Measurements from ENCODE around the gene AGBL1.

Gene AGBL1

DNA sequence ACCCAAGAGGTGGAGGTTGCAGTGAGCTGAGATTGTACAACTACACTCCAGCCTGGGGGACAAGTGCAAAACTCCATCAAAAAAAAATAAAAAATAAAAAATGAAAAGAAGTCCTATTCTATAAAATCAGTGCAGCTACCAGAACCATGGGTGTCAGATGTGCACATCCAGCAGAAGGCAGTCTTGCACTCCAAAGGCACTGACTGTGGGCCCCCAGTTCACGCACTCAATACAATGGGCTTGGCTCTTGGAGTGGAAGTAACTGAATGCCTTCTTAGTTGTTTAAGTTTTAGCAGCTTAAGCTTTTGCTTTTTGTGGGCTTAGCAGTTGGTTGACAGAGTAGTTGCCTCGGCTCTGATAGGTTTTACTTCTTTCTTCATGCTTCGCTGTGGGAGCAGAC is 141.4 kb downstream of the AGBL1 start:
- no peaks in the 10 kb centered on the region for H3K4me1 ChIP-seq (ENCODE audit: control insufficient read depth in 1 of 2, insufficient read depth in 1 of 2, low read depth in 1 of 2, low read length in 1 of 2)
- no peaks in the 10 kb centered on the region for H3K9me3 ChIP-seq
- H3K36me3 ChIP-seq, result no peaks in the 10 kb centered on the region
- no peaks in the 10 kb centered on the region for H3K27me3 ChIP-seq
- no peak overlapping the region for H3K27ac ChIP-seq
- no peak for TF ChIP-seq CTCF (IDR thresholded peaks at IDR 0.05)
- H3K4me3 ChIP-seq (ENCODE audit: low read depth in 1 of 2, low read length in 1 of 2), result no peak overlapping the region

DNA sequence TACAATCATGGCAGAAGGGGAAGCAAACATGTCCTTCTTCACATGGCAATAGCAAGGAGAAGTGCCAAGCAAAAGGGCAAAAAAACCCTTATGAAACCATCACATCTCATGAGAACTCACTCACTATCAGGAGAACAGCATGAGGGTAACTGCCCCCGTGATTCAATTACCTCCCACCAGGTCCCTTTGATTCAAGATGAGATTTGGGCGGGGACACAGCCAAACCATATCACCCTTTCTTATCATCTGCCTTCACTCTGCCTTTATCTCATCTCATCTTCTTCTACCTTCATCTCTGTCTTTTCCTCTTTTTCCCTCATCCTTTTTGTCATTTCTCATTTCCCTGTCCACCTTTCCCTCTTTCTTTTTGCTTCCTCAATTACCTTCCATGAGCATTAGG is 149.6 kb downstream of the AGBL1 start:
- no peak for TF ChIP-seq CTCF (IDR thresholded peaks at IDR 0.05)
- Histone ChIP-seq H3K4me3 (ENCODE audit: low read depth in 1 of 2, low read length in 1 of 2) (no peak overlapping the region), H3K9me3 (no peaks in the 10 kb centered on the region), H3K4me1 (ENCODE audit: control insufficient read depth in 1 of 2, insufficient read depth in 1 of 2, low read depth in 1 of 2, low read length in 1 of 2) (no peaks in the 10 kb centered on the region), H3K27me3 (peaks cover 39% of the 10 kb centered on the region), H3K36me3 (no peaks in the 10 kb centered on the region), H3K27ac (no peak overlapping the region)

GRCh38 chr15:86229936-86230335 is 150.3 kb downstream of the AGBL1 start:
- peaks cover 40% of the 10 kb centered on the region for H3K27me3 ChIP-seq
- no peaks in the 10 kb centered on the region for H3K36me3 ChIP-seq
- H3K9me3 ChIP-seq, result no peaks in the 10 kb centered on the region
- no peak for TF ChIP-seq CTCF (IDR thresholded peaks at IDR 0.05)
- H3K4me3 ChIP-seq (ENCODE audit: low read depth in 1 of 2, low read length in 1 of 2), result no peak overlapping the region
- H3K27ac ChIP-seq, result no peak overlapping the region
- H3K4me1 ChIP-seq (ENCODE audit: control insufficient read depth in 1 of 2, insufficient read depth in 1 of 2, low read depth in 1 of 2, low read length in 1 of 2), result no peaks in the 10 kb centered on the region

GRCh38 chr15:86231864-86232721 is 152.4 kb downstream of the AGBL1 start:
- Histone ChIP-seq H3K4me1 (ENCODE audit: control insufficient read depth in 1 of 2, insufficient read depth in 1 of 2, low read depth in 1 of 2, low read length in 1 of 2) (no peaks in the 10 kb centered on the region), H3K36me3 (no peaks in the 10 kb centered on the region), H3K27ac (no peak overlapping the region), H3K27me3 (peaks cover 57% of the 10 kb centered on the region), H3K9me3 (no peaks in the 10 kb centered on the region), H3K4me3 (ENCODE audit: low read depth in 1 of 2, low read length in 1 of 2) (no peak overlapping the region)
- TF ChIP-seq CTCF (IDR thresholded peaks at IDR 0.05), result no peak

DNA sequence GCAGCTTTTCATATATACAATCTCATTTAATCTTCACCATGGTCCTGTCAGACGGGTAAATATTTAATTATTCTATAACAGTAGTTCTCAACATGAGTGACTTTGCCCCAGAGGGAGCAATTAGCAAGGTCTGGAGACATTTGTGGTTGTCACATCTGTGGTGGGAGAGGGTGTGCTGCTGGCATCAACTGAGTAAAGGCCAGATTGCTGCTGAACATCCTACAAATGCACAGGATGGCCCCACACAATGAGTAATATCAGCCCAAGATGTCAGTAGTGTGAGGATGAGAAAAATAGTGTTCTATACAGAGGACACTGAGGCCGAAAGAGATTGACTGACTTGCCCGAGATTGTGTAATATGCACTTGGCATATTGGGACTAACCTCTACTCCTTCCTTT is 156.0 kb downstream of the AGBL1 start:
- Histone ChIP-seq H3K27me3 (peaks cover 51% of the 10 kb centered on the region), H3K36me3 (no peaks in the 10 kb centered on the region), H3K4me1 (ENCODE audit: control insufficient read depth in 1 of 2, insufficient read depth in 1 of 2, low read depth in 1 of 2, low read length in 1 of 2) (no peaks in the 10 kb centered on the region), H3K27ac (no peak overlapping the region), H3K9me3 (no peaks in the 10 kb centered on the region), H3K4me3 (ENCODE audit: low read depth in 1 of 2, low read length in 1 of 2) (no peak overlapping the region)
- TF ChIP-seq CTCF (IDR thresholded peaks at IDR 0.05), result no peak
